ENCODE measurements around the gene PPARA.
"Not testable (repeated sequence)": the region's sequence is repeated elsewhere in the genome, so short reads cannot be mapped to it uniquely, and the experiment has no call there.

The PPARA gene

DNA sequence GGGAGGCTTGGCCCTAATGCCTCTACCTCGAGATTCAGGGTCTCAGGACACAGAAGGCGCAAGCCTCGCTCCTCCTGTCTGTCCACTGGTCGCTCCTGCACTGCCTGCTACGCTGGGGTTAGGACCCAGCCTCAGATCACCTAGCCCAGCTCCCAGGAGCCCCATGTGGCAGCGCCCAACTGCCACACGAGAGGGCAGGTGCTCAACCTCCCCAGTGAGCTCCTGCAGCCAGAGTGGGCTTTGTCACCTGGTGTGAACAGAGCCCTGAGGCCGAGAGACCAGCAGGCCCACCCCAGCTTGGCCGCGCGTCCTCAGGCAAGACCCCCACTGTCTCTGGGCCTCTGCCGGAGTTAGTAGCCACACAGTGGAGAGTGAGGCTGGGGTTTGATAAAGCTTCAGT lies 21.7 kb upstream of the PPARA start:
- DNase-seq = no peak

DNA sequence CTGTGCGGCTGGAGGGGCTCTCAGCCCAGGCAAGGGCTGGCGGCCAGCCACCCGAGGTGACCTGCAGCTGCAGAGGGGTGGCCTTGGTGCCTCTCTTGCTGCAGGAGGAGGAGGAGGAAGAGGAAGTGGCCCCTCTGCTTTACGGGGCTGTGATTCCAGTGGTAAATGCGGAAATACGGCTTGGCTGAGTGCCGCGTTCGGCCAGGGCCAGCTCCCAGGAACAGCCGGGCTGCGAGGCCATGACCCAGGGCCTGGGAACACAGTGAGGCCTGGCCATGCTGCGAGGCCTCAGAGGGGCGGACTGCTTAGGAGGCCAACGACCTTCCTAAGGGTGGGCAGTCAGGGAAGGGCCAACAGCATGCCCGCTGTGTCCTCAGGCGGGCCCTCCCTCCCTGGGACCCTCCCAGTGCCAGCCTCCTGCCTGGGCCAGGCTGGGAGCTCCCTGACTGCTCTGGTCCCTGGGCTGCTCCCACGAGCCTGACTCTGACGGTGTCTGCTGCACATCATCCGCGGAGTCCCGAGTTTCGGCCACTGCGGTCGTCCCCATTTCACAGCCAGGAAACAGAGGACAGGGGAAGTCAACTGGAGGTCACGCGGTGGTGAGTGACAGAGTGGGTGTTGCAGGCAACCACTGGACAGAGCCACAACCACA lies 20.8 kb upstream of the PPARA start:
- DNase-seq = no peak

DNA sequence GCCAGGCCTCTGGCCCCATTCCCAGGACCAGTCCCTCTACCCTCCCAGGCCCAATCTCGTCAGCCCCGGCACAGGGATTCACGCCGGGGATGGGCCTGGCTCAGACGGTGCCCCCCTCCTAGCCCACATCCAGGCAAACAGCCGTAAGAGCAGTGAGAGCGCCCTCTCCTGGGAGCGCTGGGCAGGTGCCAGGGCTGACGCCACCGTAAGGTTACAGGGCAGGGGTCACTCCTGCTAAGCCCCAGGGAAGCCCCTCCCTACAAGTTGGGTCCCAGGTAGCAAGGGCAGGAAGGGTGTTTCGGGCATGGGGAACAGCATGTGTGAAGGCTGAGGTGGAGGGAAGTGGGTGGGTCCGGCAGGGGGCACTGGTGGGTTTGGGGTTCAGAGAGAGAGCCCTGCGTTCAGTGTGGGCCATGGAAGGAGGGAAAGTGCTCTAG lies 19.2 kb upstream of the PPARA start:
- DNase-seq = no peak

DNA sequence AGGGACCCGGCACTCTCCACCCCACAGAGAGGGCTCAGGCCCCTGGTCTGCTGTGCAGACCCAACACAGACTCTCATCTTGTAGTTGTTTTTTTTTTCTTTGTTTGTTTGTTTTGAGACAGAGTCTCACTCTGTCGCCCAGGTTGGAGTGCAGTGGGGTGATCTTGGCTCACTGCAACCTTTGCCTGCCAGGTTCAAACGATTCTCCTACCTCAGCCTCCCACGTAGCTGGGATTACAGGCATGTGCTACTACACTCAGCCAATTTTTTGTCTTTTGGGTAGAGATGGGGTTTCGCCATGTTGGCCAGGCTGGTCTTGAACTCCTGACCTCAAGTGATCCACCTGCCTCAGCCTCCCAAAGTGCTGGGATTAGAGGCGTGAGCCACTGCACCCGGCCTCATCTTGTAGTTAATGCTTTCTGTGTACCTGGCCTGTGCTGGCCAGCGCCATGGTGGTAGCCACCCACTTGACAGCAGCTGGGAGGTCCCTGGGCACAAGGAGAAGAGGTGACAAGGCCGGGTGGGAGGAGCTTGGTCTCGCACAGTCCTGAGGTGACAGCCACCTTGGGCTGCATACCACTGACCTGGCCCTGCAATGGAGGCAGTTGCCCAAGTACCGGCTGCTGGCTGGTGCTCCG lies 18.0 kb upstream of the PPARA start:
- not testable (repeated sequence) for DNase-seq

DNA sequence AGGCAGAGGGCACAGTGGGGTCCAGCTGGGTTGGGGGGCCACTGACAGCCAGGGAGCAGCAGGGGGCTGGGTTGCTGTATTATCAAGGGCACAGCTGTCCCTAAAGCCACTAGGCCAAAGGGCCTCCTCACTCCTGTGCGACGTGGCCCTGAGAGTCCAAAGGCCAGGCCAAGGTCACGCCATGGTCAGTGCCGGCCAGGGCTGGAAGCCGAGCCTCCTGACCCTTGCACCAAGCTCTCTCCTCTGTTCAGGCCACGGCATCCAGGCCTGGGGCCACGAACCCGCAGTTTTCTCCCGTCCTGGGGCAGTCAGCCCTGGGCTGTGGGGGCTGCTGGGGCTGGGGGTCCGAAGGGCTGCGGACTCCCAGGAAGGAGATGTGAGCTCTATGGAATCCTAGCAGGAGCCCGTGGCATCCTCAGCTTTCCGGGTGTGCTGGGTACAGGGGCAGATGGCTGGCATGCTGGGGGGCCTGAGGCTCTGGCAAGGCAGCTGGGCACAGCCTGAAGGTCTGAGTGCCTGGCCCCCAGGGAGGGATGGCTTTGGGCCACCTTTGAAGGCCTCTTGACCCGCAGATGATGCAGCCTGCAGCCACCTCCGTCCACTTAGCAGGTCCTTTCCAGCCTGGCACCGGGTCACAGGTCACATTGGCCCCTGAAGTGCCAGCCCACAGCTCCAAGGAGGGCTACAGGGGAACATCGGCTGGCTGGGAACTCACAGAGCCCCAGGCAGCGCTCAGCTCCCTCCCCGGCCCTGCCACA lies 17.3 kb upstream of the PPARA start:
- DNase-seq = no peak

DNA sequence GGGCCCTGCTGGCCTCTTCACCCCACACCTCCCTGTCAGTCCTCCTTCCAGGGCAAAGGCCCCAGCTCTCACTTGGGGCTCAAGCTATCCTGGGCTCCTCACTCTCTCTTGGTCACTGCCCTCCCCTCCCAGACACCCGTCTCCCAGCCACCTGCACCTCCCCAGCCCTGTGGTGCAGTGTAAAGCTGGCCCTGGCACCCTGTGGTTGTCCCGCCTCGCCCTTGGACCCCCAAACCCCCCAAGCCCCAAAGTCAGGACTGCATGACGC lies 16.8 kb upstream of the PPARA start:
- DNase-seq = no peak

DNA sequence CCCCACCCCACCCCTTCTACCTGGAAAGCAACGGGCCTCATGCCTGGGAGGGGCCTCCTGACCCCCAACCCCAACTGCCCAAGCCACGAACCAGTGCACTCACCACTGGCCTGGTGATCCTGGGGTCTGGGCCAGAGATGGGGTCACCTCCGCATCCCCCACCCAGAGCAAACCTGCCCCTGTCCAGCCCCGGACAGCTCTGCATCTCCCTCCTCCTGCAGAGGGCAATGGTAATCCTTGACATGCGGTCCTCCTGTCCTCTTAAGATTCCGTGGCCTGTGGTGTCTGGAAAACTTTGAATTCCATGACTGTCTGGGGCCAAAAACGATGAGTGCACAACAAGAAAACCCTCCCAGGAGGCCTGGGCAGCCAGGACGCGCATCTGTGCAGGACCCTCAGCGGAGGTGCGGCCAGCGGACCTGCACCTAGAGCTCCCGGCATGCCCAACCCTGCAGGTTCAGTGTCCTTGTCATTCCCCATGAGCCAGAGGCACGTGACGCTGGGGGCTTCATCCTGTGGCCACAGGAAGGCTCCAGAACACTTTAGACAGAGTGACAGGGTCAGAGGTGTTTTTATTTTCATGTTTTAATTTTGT lies 16.1 kb upstream of the PPARA start:
- DNase-seq = no peak

DNA sequence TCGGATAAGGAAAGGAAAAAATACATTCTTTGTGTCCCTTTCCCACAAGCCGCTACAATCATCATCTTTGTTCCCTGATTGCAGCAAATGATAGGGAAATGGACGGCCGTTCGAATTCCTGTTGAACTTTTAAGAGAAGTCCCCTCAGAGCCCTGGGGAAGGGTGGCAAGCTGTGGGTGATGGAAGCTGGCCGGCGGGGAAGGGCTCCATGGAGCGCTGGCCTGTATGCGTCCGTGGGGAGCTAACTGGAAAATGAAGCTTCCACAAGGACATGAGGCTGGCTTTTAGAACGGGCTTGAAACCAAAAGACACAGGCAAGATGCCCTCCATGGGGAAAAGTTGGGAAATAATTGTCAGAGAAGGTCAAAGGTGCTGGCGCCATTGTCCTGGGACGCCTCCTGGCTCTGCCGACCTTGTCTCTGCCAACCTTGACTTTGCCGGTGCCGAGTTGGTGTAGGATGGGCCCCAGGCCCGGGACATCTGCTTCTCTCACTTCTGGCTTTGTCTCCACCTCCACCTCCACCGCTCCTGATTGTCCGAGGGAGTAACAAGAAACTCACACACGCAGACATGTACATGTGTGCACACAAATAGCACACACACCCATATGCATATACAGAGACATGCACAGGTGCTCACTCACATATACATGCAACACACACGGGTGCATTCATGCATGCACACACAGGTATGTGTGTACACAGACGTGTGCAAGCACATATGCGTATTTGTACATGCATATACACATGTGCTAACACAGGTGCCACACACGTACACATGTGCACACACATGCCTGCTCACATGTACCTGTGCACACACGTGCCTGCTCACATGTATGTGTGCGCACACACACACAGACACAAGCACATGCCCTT lies 14.5 kb upstream of the PPARA start:
- no peak for DNase-seq

DNA sequence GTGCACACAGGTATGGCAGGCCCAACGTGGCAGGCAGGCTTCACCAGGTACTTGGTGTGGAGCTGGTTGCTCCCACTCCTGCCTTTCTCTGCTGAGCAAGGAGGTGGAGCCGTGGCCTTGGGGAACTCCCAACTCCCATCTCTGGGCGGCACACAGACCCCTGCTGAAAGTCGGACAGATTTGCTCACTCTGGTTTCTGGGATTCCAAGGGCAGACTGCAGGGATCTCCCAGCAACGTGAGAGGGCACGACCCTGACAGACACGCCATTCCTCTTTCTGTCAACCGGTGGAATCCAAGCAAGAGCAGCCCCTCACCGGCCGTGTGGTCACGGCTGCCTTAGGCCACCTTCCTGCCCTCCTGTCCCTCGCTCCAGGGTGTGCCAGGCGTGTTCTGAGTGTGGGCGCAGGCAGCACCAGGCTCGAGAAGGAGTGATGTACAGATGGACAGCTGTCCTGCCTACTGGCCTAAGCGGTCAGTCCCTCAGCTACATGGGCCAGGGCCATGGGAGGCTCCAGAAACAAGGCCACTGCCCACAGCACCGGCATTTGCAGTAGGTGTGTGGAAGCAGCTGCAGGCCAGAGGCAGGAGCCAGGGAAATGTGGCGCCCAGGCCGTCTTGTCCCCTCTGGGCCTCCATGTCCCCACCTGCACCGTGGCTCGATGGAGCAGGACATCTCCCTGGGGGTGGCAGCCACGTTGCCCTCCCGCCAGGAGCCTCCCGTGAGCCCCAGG lies 13.7 kb upstream of the PPARA start:
- DNase-seq = no peak

DNA sequence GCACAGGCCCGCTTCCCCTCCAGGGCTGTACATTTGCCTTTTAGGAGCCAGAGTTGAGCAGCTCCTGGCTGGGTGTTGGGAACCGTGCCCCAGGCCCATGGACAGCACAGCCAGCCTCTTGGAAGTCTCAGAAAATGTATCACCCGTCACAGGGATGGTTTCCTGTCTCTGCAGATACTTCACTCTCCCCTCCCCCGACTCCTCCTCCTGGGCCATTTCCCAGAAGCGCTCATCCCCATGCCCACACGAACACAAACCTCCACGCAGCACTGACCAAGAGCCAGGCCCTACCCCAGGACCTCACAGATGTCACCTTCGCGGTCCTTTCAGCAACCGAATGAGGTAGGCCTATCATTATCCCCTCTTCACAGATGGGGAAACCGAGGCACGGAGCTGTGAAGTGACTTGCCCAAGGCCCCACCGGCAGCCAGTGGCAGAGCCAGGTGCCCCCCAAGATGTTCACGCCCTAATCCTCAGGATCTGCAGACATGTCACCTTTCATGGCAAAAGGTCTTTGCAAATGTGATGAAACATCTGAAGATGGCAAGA lies 13.0 kb upstream of the PPARA start:
- DNase-seq = no peak

DNA sequence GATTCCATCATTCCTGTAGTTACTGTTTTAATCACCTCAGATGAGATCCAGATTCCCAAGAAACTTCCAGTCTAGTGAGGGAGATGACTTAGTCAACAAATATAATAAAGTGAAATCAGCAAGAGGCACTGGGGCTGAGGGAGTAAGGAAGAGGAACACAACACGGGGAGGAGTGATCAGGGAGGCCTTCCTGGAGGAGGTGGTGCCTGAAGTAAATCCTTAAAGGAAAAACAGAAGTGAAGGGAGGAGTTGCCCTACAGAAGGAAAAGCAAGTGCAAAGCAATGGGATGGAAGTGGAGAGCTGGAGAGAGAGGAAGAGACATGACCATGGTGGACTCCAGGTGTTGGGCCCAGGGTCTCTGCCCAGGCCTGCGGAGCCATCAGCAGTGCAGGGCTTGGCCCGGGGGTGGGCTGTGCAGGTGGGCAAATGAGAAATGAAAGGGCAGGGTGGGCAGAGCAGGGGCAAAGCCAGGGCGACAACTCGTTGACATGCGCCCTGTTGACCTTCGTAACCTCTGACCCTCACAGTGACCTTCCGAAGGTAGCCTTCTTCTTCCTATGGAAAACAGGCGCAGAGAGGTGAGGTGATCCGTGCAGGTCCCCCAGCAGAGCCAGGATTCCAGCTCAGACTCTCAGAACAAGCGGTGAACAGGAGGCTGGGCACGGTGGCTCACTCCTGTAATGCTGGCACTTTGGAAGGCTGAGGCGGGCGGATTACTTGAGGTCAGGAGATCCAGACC lies 12.1 kb upstream of the PPARA start:
- DNase-seq = no peak

DNA sequence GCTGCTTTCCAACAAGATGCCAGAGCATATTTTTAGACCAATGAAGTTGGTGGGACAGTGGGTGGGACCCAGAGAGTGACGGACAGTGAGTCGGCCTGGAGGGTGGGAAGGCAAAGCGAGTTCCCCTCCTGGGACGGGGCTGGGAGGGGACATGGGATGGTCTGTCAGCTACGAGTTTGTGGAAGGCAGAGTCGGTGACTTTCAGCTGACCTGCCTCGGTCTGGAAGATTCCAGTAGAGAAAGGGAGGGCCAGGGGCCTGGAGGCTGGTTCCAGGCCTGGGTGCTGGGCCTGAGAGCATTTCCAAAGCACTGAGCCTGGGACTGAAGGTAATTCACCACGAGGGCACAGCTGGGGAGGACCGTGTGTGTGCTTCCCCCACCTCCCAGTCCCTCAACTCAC lies 10.9 kb upstream of the PPARA start:
- not testable (repeated sequence) for DNase-seq

DNA sequence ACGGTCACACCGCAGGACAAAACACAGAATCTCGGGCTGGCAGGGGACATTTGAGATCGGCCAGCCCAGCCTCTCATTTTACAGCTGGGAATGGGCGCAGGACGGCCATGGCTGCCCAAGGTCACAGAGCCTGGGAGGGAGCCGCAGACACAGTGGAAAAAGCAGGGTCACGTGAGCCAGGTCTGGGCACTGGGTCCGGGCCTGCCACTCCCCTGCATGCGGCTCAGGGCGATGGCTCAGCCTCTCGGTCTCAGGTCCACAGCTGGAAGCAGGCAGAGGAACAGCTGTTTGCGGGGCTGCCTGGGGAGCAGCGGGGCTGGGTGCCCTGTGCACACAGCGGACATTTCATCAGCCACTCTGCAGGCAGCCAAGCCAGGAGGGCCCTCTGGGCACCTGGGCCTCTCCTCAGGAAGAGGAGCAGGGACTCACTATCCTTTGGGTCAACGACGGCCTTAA lies 10.4 kb upstream of the PPARA start:
- DNase-seq = no peak

DNA sequence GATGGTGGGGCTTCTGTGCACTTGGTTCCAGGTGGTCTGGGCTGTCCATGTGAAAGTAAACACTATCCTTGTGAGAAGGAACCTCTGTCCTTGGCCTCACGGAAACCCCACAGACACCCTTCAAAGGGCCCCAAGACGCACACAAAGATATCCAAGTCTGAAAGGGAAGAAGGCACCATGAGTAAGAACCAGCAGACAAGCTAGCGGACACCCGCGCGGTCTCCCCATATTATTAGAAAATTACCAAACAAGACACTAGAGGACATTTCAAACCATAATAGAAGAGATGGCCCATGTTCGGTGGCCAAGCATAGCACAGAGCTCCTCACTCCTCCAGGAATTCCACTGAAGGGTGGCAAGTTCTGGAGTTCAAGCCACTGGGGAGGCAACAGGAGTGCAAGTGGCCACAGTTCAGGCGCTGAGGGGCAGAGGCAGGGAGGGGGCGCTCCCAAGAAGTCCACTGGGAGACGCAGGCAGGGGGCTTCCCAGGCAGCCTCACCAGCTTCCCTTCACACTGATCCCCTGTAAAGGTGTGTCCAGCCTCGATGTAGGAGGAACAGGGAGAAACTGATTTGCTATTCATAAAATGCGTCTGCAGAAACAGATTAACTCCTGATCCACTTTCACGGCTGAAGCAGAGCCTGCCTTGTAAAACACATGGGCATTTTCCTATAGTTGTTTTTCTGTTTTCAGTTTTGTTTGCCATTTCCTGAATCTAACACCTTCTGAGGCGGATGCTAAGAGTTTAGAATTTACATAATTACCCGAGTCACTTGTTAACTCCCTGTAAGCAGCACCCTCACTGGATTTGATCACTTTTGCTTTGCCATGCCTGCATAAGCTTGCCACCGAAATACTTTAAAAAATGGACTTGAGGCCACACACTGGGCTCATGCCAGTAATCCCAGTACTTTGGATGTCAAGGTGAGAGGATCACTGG lies 9.1 kb upstream of the PPARA start:
- DNase-seq = no peak

DNA sequence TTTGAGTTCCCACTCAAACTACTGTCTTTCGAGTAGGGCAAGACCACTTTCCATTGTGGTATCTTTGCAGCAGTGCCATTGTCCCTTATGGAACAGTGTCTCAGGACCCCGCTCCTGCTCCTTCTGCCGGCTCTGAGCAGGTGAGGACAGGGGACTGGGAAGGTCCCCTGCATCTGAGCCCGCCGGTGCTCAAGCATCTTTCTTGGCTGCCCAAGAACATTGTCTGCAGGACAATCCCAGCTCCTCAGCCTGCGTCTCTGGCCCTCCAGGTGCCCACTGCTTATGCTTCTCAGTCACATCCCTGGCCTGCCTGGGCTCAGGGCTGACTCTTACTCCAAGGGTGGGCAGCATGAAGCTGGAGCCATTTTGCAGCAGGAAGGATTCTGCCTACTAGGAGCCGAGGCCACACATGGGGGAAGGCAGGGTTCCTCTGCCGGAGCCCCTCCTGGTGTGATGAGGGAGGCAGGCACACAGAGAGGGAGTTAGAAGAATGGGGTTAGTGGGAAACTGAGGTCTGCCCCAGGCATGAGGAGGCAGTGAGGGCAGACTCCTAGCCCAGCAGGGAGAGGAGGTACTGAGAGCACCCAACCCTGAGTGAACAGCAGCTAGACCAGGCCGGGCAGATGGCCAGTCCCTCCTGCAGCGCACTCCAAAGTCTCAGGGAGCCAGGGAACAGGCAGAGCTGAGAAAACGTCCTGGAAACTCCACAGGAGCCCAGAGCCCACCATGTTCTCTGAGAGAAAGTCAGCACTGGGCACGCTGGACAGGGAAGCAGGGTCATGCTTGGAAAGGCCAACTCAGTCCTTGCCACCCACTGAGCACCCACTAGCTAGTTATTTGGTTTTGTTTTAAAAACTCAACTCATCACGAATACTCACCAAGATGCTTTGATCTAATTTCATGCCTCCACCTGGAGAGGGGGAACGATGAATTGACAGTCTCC lies 7.5 kb upstream of the PPARA start:
- DNase-seq = no peak

DNA sequence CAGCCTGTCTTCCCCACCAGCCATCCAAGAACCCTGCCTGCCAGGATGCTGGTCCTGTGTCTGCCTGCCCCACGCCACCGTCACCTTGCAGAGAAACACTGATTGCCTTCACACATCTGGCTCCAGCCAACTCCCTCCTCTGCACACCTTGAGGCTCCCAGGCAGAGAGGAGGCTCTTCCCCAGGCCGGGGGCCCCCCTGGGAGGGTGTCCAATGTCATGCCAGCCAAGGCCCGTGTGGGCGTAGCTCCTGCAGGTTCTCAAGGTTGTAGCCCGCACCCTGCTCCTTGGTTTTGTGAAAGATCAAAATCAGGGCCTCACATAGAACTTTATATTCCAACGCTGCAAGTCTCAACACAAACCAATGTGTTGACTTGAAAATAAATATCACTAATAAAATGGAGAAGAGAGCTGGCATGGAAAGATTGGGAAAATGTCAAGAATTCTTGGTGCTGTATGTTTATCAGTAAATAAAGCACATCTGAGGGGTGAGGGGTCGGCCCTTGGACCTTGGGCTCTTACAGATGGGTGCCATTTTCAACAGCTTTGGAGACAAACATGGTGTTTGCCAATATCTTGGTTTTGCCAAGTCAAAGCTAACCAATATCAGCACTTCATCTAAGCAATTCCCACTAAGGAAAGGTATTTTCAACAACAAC lies 6.7 kb upstream of the PPARA start:
- DNase-seq = no peak

DNA sequence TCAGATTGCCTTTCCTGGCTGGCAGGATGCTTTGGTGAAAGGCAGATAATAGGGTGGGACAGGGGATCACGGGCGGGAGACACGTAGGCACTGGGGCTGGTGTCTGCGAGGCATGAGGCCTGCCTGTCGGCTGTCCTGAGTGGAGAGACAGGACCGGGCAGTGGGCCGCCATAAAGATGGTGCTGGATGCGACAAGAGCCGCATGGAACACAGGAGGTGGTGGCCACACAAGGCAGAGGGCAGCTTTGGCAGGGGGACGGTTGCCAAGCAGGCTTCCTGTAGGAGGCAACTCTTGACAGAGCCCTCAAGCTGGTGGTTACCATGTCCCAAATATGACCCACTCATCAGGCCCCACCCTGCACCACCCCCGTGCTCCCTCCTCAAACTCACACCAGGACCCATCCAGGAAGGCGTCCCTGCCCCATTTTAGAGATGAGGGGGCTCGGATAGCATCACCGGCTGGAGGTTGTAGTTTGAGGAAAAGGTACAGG lies 4.9 kb upstream of the PPARA start:
- DNase-seq = no peak

DNA sequence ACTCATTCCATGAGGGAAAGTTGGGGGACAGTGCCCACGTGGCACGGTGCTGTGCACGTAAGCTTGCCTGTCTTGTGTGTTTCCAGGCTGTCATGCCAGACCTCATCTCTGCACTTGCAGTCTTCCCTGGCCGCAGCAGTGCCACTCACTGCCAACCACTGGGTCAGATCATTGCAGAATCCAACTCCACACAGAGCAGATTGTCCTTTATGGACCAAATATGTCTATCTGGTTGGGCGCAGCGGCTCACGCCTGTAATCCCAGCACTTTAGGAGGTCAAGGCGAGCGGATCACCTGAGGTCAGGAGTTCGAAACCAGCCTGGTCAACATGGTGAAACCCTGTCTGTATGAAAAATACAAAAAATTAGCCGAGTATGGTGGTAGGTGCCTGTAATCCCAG lies 4.4 kb upstream of the PPARA start:
- DNase-seq = no peak
